ENCODE data around the gene BMP6.

DNA sequence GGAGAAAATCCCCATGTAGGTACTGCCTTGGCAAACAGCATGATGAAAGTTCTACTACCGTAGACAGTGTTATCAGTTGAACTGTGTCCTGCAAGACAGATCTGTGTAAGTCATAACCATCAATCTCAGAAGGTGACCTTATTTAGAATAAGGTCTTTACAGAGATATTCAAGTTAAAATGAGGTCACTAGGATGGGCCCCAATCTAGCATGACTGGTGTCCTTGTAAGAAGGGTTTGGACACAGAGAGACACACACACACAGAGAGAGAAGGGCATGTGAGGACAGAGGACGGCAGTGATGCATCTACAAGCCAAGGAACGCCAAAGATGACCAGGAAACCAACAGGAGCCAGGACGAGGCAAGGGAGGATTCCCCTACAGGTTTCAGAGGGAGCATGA is 175.9 kb downstream of the BMP6 start:
- TF ChIP-seq POLR2AphosphoS5 (IDR thresholded peaks at IDR 0.05; ENCODE audit: low read depth, low read length) (no peak), REST (IDR thresholded peaks at IDR 0.05; ENCODE audit: insufficient read depth in 1 of 2, low read depth in 2 of 2, low read length in 2 of 2) (no peak), SIN3A (IDR thresholded peaks at IDR 0.05; ENCODE audit: borderline replicate concordance, insufficient read depth, low read length) (no peak)
